Neural progenitor cell (in vitro differentiated cells): ENCODE data around the gene NR2F1. TPM values are rescaled to one million over a fixed set of nuclear protein-coding genes. Genes with fewer than 3 reads are reported as not detected.

Experiments
- DNase-seq: peaks from one replicate; pipeline ENCODE4 v3.0.0-alpha.2; 2016; ENCODE audit warnings: low spot score
- H2AFZ ChIP-seq: fragments of 200-600 bp; sonication (generic); replicated peaks from 2 replicates; pipeline ENCODE4 v1.6.1; 2016; ENCODE audit warnings: antibody characterized with exemption
- H3F3A ChIP-seq: fragments of 200-600 bp; sonication (generic); 2 replicates; pipeline ENCODE4 v1.6.1; 2016; ENCODE audit warnings: antibody characterized with exemption, low read depth
- H3K27ac ChIP-seq: fragments of 200-600 bp; sonication (generic); 2 replicates; pipeline ENCODE4 v1.5.1; 2016; ENCODE audit warnings: mild to moderate bottlenecking
- H3K27me3 ChIP-seq: fragments of 200-600 bp; sonication (generic); 2 replicates; pipeline ENCODE4 v1.6.1; 2016; ENCODE audit warnings: mild to moderate bottlenecking, moderate library complexity
- H3K36me3 ChIP-seq: fragments of 200-600 bp; sonication (generic); 2 replicates; pipeline ENCODE4 v1.5.1; 2016
- H3K4me1 ChIP-seq: fragments of 200-600 bp; sonication (generic); 2 replicates; pipeline ENCODE4 v1.6.1; 2016; ENCODE audit warnings: mixed run types
- H3K4me2 ChIP-seq: fragments of 200-600 bp; sonication (generic); 2 replicates; pipeline ENCODE4 v1.6.1; 2016
- H3K4me3 ChIP-seq: fragments of 200-600 bp; sonication (generic); 2 replicates; pipeline ENCODE4 v1.5.1; 2016
- H3K79me2 ChIP-seq: fragments of 200-600 bp; sonication (generic); 2 replicates; pipeline ENCODE4 v1.6.1; 2016; ENCODE audit warnings: low read depth
- H3K9ac ChIP-seq: fragments of 200-600 bp; sonication (generic); 2 replicates; pipeline ENCODE4 v1.6.1; 2016
- H3K9me3 ChIP-seq: fragments of 200-600 bp; sonication (generic); 2 replicates; pipeline ENCODE4 v1.5.1; 2016; ENCODE audit warnings: low read depth
- H4K20me1 ChIP-seq: fragments of 200-600 bp; sonication (generic); 2 replicates; pipeline ENCODE4 v1.6.1; 2016; ENCODE audit warnings: low read depth
- H3K27ac Mint-ChIP-seq: 3 replicates; pipeline ENCODE4 v1.8.0; 2021; ENCODE audit warnings: mixed read lengths
- H3K27me3 Mint-ChIP-seq: 2 replicates; pipeline ENCODE4 v1.8.0; 2022; ENCODE audit warnings: low read depth, mild to moderate bottlenecking, inconsistent platforms, moderate library complexity, mixed read lengths; ENCODE audit not compliant: insufficient read depth
- H3K36me3 Mint-ChIP-seq: 3 replicates; pipeline ENCODE4 v1.8.0; 2021; ENCODE audit warnings: mixed read lengths
- H3K4me1 Mint-ChIP-seq: 3 replicates; pipeline ENCODE4 v1.8.0; 2021; ENCODE audit warnings: mixed read lengths
- H3K4me3 Mint-ChIP-seq: 3 replicates; pipeline ENCODE4 v1.8.0; 2021; ENCODE audit warnings: mild to moderate bottlenecking, moderate library complexity, mixed read lengths
- H3K9me3 Mint-ChIP-seq: 3 replicates; pipeline ENCODE4 v1.8.0; 2020; ENCODE audit warnings: mixed read lengths
- EZH2 ChIP-seq: fragments of 200-600 bp; sonication (generic); IDR thresholded peaks from 2 replicates; pipeline ENCODE4 v1.6.1; 2017; ENCODE audit warnings: antibody characterized with exemption, mild to moderate bottlenecking, moderate library complexity
- EZH2phosphoT487 ChIP-seq: fragments of 200-600 bp; sonication (generic); IDR thresholded peaks from 2 replicates; pipeline ENCODE4 v1.6.1; 2017; ENCODE audit warnings: antibody characterized with exemption
- total RNA-seq: library from RNA; depleted of rRNA; stranded (reverse); fragments of >200 nt; gene quantifications from 2 replicates; pipeline ENCODE4 v1.2.3, GENCODE V29; 2015; ENCODE audit warnings: low replicate concordance
- TF ChIP-seq, protein P1 (sequence below): fragments of 200-600 bp; sonication (generic); IDR thresholded peaks from 2 replicates; pipeline ENCODE4 v1.5.1; 2017; ENCODE audit warnings: antibody characterized with exemption, mild to moderate bottlenecking

NR2F1 gene
- total RNA-seq, 1 donor from 2014 or later: 9.1 TPM

DNA sequence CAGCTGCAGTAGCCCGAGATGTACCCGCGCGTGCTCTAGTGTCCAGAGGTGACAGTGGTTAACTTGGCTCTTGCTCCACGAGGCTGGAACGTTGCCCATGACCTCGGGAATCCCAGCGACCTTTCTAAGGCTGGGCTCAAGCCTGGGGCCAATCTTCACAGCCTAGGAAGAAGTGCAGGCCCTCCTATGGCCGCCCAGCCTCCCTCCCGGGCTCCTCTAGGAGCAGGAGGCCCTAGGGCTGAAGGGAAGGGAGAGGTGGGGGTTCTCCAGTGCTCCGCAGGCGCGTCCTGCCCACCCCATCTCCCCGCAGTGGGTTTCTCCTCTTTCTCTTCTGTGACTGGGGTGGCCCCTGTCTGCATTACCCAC, 13.3 kb downstream of the NR2F1 start:
- H3K9me3 Mint-ChIP-seq: peaks cover 2% of the 10 kb centered on the region
- H3K27ac Mint-ChIP-seq: peak overlapping the region; percentile 24
- peak overlapping the region; percentile 52 for H3K4me3 Mint-ChIP-seq

DNA sequence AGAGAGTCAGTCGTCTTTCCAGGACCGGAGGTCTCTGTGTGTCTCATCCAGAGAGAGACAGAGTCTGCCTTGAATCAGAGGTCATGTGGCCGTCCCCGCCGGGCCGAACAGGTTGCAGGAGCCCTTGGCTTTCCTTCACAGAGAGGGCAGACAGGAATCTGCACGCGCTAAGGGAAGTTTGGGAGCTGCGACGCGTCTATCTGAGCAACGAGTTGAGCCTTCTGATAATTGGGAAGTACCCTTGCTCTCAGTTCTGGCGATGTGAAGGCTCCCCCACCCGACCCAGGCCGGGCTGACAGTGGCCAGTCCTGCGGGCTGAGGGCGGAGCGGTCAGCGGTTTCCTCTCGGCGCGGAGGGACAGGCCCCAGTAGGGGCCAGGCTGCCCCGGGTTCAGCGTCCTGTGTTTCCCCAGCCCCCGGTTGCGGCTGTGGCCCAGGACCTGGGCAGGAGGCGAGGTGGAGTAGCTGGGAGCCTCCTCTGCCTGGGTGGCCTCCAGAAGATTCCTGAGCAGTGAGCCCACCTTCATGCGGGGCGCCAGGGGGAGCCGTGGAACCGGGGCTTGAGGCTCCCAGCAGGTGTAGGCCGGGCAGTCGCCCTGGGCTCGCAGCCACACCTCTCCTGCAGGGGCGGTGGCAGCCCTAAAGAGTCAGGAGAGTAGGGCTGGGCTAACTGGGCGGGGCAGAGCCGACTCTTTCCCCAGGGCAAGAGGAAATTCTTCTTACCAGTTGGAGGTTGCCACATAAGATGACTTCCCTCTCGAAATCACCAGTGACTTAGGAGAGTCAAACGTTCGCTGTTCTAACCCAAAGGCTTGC, 13.9 kb downstream of the NR2F1 start:
- TF ChIP-seq EZH2 (peak; percentile 22), EZH2phosphoT487 (no peak)
- TF ChIP-seq, protein P1, sequence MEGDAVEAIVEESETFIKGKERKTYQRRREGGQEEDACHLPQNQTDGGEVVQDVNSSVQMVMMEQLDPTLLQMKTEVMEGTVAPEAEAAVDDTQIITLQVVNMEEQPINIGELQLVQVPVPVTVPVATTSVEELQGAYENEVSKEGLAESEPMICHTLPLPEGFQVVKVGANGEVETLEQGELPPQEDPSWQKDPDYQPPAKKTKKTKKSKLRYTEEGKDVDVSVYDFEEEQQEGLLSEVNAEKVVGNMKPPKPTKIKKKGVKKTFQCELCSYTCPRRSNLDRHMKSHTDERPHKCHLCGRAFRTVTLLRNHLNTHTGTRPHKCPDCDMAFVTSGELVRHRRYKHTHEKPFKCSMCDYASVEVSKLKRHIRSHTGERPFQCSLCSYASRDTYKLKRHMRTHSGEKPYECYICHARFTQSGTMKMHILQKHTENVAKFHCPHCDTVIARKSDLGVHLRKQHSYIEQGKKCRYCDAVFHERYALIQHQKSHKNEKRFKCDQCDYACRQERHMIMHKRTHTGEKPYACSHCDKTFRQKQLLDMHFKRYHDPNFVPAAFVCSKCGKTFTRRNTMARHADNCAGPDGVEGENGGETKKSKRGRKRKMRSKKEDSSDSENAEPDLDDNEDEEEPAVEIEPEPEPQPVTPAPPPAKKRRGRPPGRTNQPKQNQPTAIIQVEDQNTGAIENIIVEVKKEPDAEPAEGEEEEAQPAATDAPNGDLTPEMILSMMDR: peak; percentile 44
- Mint-ChIP-seq H3K9me3 (peaks cover 2% of the 10 kb centered on the region), H3K36me3 (peaks cover 31% of the 10 kb centered on the region), H3K4me1 (peaks cover 48% of the 10 kb centered on the region), H3K27ac (peak overlapping the region; percentile 24), H3K4me3 (peak overlapping the region; percentile 28), H3K27me3 (peaks cover 26% of the 10 kb centered on the region)
- no peak overlapping the region for H3K27ac ChIP-seq
- H3K4me1 ChIP-seq: peaks cover 60% of the 10 kb centered on the region
- H3K9ac ChIP-seq: no peak overlapping the region
- peak overlapping the region; percentile 66 for H3K4me2 ChIP-seq
- H3K9me3 ChIP-seq: no peaks in the 10 kb centered on the region
- H3K27me3 ChIP-seq: peaks cover 100% of the 10 kb centered on the region
- H2AFZ ChIP-seq: no peak overlapping the region
- H3F3A ChIP-seq: peaks cover 44% of the 10 kb centered on the region
- DNase-seq: peak; percentile 71
- H3K79me2 ChIP-seq: no peaks in the 10 kb centered on the region
- peak overlapping the region; percentile 36 for H3K4me3 ChIP-seq
- H4K20me1 ChIP-seq: peaks cover 98% of the 10 kb centered on the region
- no peaks in the 10 kb centered on the region for H3K36me3 ChIP-seq

More for the DNA sequence above, 13.3 kb downstream of the NR2F1 start:
- Histone ChIP-seq H3K4me3 (peak overlapping the region; percentile 36), H3K9me3 (no peaks in the 10 kb centered on the region), H3K79me2 (no peaks in the 10 kb centered on the region), H3K36me3 (no peaks in the 10 kb centered on the region), H3K27ac (no peak overlapping the region), H3F3A (peaks cover 41% of the 10 kb centered on the region), H3K9ac (no peak overlapping the region), H2AFZ (no peak overlapping the region), H3K4me2 (peak overlapping the region; percentile 66), H3K27me3 (peaks cover 100% of the 10 kb centered on the region), H4K20me1 (peaks cover 99% of the 10 kb centered on the region), H3K4me1 (peaks cover 60% of the 10 kb centered on the region)
- peaks cover 37% of the 10 kb centered on the region for H3K36me3 Mint-ChIP-seq
- H3K4me1 Mint-ChIP-seq: peaks cover 54% of the 10 kb centered on the region
- DNase-seq: peak; percentile 23
- H3K27me3 Mint-ChIP-seq: peaks cover 28% of the 10 kb centered on the region
- no peak for TF ChIP-seq EZH2phosphoT487
- TF ChIP-seq EZH2: peak; percentile 7

DNA sequence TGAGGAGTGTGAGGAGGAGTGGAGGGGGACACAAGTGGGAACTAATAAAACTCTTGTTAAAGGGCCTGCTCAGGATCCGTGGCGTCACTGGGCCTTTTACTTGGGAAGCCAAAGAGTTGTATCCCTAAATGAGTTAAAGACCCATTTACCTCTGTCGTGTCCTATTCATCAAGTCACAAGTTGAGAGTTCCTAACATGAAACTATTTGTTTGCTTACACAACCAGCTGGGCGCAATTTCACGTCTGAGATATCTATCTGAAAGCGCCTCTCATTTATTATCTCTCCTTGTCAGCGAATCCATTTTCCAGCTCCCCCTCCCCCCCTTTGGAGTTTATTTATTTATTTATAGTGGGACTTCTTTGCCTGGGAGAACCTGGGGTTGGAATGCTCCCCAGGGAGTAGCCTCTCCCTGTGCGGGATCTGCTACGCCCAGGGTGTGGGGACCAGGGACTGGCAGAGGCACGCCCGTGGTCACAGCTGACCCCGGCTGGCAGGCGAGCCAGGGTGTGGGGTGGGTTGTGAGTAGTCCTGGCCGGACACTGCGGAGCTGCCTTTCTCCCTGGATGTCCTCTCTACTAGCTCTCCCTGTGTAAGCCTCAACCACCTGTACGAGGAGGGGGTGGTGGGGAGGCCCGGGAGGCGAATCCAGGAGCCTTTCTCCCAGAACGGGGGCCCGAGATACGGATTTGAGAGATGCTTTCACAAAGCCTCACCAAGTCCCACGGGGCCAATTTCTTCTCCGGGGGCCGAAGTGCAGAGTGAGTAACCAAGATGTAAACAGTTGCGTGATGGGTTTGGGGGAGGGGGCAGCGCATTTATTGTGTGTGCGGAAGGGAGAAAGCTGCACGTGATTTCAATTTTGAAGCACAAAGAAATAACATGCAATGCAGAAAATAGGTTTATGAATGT, 15.3 kb downstream of the NR2F1 start:
- H3K27me3 ChIP-seq: peaks cover 100% of the 10 kb centered on the region
- no peak overlapping the region for H2AFZ ChIP-seq
- peaks cover 98% of the 10 kb centered on the region for H4K20me1 ChIP-seq
- peak; percentile 32 for DNase-seq
- H3K9ac ChIP-seq: no peak overlapping the region
- H3K27ac Mint-ChIP-seq: no peak overlapping the region
- H3K9me3 ChIP-seq: no peaks in the 10 kb centered on the region
- no peaks in the 10 kb centered on the region for H3K36me3 ChIP-seq
- peaks cover 68% of the 10 kb centered on the region for H3K4me1 ChIP-seq
- peak overlapping the region; percentile 39 for H3K4me3 Mint-ChIP-seq
- H3K9me3 Mint-ChIP-seq: peaks cover 2% of the 10 kb centered on the region
- TF ChIP-seq, protein P1: no peak
- TF ChIP-seq EZH2phosphoT487 (peak; percentile 51), EZH2 (peak; percentile 71)
- H3F3A ChIP-seq: peaks cover 58% of the 10 kb centered on the region
- peak overlapping the region; percentile 64 for H3K4me2 ChIP-seq
- H3K36me3 Mint-ChIP-seq: peaks cover 22% of the 10 kb centered on the region
- no peaks in the 10 kb centered on the region for H3K79me2 ChIP-seq
- H3K27ac ChIP-seq: no peak overlapping the region
- peaks cover 41% of the 10 kb centered on the region for H3K4me1 Mint-ChIP-seq
- H3K4me3 ChIP-seq: no peak overlapping the region
- peaks cover 28% of the 10 kb centered on the region for H3K27me3 Mint-ChIP-seq
